SIG-M5 (cell line): ENCODE data around the gene LCN2.
"Not testable (repeated sequence)": the region's sequence is repeated elsewhere in the genome, so short reads cannot be mapped to it uniquely, and the experiment has no call there.

Experiments used
- DNase-seq: peaks from one replicate; lab custom pipeline; 2025; lab: John Stamatoyannopoulos, UW

Gene LCN2

DNA sequence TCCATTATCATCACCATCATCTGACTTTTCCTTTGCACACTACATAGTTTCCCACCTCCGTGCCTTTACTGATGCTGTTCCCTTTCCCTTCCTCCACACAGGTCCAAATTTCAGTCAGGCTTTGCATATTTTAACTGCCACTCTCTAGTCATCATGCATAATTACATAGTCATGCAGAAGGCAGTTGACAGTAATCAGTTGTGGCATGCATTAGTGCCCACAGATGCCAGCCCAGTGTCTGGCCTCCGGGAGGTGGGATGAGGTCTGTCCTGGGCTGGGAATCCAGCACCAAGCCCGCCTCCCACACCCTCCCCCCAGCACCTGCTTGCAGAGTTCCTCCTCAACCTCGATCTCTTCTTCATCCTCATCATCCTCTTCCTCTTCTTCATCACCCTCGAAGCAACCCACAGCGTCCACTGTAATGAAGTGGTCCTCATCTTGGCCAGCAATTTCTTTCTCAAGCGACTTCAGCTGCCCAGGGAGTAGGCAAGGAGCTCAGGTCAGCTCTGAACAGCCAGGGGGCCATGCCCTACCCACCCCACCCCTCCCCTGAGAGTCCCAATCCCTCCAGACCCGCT is 19.6 kb downstream of the LCN2 start:
- DNase-seq, result no peak

DNA sequence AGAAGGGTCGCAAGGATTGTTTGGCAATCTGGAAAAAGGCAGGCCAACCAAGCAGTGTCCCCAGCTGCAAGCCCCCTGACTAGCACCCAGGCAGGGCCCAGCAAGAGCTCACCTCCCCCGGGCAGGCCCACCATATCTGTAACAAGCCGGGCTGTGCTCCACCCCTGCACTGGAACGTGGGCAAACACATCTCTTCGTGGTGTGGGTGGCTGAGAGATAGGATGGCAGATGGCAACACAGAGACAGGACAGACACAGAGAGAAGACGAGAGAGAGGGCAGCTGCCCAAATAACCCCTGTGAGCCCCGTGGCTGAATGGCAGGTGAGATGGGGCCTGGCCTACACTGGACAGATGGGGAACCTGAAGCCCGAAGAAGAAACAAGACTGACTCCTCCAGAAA is 20.2 kb downstream of the LCN2 start:
- DNase-seq, result no peak

DNA sequence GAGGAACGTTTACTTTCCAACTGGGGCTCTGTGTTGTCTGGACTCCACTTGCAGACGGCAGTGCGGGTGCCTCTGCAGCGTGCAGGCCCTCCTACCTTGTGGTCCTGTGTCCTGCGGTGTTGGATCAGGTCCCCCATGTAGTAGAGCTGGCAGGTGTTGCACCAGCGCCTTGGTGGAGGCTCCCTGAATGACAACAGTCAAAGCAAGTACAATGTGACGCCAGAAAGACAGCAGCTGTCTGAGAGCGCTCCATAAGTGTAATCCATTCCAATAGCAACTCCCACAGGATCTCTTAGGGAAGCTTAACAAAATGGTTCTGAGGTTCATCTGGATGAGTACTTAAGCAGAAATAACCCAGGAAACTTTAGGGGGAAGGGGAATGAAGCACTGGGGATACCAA is 20.7 kb downstream of the LCN2 start:
- DNase-seq, result no peak

DNA sequence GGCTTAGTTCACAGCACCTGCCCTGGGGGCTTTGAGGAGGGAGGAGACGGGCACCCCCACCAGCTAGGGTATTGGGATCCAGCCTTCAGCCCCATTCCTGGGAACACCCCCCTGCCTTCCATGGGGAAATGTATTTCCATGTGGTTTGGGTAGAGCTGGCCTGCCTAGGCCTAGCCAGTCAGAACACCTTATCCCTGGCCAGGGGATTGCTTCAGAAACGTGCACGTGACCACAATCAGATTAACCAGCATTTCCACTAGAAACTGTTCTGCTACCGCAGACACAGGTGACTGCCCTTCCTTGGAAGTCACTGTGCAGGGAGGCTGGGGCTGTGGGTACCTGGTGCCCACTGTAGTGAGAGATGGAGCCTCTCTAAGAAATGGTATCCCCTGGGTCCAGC is 24.8 kb downstream of the LCN2 start:
- DNase-seq, result no peak

DNA sequence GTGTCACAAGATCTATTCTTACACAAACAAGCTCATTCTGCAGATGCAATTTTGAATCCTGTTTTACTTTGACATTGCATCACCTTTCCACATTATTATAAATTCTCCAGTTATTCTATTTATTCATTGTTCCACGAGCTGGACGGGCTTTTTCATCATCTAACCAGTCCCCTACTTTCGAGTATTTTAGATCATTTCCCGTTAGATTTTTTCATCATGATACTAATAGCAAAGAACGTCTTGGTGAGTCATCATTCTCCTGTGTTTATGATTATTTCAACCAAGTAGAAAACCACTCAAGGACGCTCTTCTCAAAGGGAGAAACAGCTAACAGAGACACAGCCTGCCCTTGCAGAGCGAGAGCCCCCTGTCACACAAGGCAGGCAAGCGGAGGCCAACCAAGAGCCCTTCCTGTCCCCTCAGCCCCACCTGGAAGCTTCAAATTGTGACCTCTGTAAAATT is 25.9 kb downstream of the LCN2 start:
- DNase-seq, result no peak

DNA sequence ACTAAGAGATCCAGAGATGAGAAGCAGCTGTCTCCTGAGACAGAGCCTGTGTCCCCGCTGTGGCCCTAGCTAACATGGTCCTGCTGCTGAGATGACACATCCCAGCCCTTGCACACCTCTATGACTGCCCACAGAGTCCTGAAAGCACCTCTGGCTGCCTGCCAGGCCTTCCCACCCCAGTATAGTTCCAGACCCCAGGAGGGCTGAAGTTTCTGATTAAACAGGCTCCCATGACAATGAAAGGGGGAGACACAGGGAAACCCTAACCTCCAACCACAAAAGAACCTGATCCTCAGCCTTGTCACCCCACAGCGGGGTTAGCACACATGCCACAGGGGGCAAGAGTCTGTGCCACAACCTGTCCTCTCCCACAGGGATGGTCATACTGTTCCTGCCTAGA is 26.5 kb downstream of the LCN2 start:
- no peak for DNase-seq

DNA sequence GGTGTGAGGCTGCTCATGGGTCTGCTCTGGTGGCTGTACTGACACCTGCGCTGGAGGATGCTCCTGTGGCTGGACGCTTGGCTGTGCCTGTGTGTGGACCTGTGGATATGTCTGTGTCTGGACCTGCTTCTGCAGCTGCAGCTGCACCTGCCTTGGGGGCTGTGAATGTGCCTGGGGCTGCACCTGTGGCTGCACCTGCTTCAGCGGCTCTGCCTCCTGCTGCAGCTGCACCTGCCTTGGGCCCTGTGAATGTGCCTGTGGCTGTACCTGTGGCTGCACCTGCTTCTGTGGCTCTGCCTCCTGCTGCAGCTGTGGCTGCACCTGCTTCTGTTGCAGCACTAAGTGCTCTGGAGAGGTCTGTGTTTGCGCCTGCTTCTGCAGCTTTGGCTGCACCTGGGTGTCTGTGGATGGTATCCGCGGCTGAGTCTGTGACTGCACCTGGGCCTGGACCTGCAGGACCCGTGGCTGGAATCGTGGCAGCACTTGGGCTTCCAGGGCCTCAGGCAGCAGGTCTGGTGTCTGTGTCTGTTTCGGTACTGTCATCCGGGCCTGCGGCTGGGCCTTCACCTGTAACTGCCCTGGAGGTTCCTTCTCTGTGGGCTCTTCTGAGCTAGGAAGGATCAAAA is 29.7 kb downstream of the LCN2 start:
- DNase-seq, result no peak

DNA sequence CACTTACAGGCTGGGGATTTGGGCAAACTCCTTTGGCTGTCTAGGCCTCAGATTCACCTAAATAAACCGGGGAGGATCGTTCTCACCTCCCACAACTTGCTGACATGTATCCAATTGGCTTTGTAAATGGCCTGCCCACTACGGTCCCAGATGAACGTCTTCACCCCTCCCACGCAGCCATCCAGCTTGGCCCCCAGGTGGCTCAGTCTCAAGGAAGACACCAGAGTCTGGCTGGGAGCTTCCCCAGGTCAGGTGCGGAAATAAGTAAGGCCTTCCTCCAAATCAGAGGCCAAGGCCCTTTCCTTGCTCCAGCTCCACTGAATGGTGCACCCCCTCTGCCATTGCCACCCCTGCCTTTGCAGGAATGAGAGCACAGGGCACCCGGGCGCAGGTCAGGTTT is 30.7 kb downstream of the LCN2 start:
- DNase-seq, result no peak

DNA sequence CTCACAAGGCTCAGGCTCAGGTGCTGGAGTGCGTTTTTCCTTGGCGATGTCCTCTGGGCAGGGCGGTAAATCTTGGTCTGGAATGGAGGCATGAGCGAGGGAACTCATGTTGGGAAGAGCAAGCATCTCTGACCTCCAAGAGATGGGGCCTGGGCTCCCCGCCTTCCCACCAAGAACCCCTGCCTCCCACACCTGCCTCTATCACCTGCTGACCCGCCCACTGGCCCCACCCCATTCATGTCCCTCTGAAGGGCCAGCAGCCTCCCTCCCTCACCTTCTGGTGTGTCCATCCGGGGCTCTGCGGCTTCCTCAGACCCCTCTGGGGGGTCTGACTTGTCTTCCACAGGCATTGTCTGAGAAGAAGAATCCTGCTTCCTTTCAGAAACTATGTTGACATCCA is 31.2 kb downstream of the LCN2 start:
- DNase-seq, result no peak

DNA sequence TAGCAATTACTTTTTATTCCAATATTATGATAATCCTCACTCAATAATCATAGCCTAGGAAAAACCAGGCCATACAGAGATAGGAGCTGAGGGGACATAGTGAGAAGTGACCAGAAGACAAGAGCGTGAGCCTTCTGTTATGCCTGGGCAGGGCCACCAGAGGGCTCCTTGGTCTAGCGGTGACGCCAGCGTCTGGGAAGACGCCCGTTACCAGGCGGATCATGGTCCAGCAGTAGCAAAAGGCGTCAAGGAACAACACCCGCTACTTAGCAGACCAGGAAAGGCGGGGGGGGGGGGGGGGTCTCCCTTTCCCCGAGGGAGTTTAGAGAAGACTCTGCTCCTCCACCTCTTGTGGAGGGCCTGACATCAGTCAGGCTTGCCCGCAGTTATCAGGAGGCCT is 32.2 kb downstream of the LCN2 start:
- not testable (repeated sequence) for DNase-seq

DNA sequence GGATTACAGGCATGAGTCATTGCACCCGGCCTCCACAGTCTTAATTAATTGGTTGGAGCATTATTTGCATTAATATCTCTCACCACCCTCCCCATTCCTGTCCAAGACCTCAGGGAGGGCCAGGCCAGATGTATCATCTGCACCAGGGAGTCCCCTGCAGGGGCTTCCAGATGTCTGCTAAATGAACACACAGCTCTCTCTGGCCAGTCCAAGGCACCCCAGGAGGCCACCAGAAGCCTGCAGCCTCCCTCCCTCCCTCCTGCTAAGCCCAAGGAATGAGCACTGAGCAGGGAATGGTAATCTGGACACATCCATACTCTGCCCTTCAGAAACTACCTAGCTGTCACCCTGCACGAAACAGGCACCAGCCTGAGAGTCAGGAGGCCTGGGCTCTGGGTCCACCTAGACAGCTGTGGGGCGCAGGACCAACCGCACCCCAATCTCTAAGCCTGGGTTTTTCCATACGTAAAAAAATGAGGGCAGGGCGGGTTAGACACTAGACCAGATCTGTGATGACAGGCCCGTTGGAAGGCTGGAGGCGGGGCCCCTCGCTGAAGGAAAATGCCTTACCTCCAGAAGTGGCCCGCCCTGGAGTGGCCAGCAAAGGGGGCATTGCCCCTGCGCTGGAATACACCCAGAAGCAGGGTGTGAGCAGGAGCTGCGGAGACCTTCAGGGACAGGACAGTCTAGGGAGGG is 33.8 kb downstream of the LCN2 start:
- DNase-seq, result no peak

DNA sequence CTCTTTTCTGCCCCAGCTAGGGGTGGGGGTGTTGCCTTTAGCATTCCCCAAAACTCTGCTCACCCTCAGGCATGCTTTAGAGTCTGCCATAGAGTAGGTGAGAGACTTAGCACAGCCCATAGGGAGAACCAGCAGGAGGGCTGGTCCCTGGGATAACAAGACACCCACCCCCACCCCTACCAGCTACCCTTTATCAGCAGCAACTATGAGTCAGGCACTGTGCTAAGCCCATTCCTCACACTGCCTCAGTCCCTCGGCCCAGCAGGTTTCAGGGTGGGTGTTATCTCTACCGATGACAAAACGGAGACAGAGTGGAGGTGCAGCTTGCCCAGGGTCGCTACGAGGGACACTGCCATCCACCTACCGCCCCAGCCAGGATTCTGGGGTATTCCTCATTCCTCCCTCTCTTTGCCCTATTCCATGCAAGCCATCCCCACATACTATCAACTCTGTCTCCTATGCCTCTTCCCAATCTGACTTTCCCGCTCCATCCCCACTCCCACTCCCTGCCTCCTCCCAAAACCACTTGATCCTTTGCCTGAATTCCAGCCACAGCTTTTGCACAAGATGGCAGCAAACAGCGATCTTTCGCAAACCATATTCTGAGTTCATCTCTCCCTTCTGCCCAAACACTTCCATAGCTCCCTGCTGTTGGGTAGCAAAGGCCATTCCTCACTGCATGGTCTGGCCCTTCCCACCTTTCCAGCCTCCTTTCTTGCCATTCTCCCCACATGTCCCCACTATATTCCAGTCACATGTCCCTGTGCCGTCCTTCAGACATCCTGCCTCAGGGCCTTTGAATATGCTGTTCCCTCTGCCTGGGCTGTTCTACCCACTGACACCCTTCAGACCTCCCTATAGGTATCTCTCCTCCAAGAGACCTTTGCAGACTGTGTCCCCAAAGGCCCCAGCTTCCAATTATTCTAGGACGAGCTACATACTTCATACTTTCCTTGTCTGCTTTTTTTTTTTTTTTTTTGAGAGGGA is 37.0 kb downstream of the LCN2 start:
- no peak for DNase-seq

DNA sequence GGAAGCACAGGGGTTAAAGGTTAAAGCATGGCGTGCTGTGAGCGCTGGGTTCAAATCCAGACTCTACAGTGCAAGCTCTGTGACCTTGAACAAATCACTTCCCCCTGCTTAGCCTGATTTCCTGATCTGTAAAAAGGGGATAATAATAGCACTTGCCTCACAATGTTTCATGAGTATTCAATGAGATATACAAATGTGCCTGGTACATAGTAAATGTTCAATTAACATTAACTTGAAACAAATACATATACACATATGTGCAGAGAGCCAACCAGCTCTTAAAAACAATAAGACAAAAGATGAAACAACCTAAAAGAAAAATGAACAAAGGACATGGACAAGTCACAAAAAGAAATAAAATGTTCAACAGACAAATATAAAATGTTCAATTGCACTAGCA is 38.1 kb downstream of the LCN2 start:
- no peak for DNase-seq

DNA sequence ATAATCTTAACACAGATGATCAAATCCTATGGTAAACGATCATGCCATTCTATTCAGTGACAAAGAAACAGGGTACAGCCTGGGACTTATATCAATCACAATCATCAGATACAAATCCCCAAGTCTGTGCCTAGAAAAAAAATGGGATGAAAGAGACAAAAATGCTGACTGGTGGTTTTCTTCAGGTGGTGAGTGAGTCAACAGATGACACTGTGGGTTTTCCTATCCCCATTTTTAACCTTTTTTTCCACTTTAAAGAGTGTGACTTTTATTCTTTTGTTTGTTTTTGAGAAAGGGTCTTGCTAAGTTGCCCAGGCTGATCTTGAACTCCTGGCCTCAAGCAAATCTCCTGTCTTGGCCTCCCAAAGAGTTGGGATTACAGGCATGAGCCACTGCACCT is 39.0 kb downstream of the LCN2 start:
- no peak for DNase-seq

DNA sequence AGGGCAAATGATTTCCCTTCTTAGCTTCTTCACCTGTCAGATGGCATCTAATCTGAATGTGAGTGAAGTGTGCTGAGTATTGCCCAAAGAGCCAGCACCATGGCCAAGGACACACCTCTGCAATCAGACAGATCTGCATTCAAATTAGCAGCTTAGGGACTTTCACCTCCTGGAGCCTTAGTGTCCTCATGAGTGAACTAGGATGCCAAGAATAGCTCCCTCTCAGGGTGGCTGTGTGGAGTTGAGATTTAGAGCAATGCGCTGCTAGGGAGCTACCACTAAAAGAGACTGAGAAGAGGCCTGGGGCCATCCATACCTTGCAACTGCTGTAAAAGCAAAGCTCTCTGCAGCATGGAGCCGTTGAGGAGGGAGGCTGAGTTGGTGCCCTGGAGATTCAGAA is 40.8 kb downstream of the LCN2 start:
- no peak for DNase-seq

DNA sequence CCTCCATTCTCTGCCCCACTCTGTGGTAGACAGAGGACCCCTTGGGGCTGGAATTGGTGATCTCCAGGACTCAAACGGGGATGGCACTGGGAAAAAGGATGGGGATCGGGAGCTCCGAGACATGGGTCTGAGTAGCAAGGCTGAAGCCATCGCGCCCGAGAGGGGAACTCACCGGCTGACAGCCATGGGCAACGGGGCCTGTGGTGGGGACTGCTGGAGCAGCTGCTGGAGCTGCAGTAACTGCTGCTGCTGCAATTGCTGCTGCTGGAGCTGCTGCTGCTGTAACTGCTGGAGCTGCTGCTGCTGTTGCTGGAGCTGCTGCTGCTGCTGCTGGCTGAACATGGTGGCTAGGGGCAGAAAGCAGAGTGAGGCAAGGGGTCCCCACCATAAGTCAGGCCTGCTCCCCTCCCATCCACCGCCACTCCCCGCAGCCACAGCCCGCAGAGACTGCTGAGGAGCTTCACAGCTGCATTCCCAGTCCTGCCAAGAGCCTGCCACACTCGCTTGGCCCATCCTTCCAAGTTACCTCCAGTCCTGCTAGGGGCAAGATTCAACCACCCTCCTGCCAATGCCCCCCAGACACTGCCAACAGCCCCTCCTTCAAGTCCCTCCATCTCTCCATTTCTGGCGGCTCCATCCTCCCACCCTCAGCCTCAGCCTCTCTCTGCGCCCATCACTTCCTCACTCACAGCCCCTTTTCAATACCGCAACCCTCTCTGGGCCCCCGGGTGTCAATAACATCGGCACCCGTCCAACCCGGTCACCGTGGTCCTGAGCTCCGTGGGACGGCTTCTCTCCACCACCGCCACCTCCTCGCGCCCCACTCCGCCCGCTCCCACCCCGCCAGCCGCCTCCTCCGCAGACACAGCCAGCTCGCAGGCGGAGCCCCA is 41.5 kb downstream of the LCN2 start:
- DNase-seq, result no peak

DNA sequence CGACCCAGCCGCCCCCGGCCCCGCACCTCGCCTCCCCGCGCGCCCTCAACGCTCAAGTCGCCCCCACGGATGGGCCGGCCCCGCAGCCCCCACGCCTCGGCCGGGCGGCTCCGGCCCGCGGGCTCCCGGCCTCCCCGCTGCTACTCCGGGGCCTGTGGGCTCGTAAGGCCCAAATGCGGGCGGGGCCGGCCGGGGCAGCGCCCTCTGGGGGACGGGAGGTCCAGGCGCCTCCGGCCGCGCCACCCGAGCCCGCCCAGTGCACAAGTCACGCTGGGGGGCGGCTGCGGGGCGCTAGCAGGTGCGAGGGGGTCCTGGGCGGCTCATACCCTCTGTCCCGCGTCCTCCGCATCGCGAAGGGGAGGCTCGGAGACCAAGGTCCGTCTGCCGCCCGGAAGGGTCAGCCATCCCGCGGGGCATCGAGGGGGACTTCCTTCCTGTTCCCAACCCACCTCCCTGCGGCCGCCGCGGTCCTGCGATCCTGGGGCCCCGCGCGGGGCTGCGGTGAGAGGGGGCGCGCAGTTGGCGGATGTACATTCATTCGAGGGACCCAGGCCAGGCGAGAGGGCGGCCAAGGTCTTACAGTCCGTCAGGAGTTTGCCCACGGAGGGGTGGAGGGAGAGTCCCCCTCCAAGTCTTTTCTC is 42.3 kb downstream of the LCN2 start, which contains the start of gene CIZ1:
Gene CIZ1 (minus strand): TSS at position 167 of the 641 bp plus-strand sequence. CDS start 715 bp downstream, outside the sequence.
- DNase-seq, result no peak

DNA sequence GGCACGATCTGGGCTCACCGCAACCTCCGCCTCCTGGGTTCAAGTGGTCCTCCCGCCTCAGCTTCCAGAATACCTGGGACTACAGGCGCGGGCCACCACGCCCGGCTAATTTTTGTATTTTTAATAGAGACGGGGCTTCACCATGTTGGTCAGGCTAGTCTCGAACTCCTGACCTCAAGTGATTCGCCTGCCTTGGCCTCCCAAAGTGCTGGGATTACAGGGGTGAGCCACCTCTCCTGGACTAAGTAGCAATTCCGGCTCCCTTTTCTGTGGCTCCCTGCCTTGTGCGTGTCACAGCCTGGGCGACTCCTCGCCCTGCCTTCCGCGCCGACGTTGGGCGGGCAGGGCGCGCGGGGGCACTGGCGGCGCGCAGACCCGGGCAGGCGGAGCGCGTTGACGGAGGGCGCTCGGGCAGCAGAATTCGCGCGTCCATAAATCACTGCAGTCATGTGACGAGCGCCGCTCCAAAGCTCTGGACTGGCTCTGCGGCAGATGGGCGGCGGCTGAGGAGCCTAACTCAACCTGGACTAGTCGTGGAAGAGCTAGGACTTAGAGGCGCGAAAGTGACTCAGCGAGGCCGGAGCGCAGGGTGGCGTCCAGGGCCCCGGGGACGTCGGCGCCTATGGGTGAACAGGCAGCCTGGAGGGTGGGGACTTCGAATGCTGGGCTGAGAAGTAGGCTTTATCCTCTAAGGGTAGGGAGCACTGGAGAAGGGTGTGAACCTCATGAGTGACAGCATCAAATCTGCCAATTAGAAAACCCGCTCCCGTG is 43.5 kb downstream of the LCN2 start:
- no peak for DNase-seq

DNA sequence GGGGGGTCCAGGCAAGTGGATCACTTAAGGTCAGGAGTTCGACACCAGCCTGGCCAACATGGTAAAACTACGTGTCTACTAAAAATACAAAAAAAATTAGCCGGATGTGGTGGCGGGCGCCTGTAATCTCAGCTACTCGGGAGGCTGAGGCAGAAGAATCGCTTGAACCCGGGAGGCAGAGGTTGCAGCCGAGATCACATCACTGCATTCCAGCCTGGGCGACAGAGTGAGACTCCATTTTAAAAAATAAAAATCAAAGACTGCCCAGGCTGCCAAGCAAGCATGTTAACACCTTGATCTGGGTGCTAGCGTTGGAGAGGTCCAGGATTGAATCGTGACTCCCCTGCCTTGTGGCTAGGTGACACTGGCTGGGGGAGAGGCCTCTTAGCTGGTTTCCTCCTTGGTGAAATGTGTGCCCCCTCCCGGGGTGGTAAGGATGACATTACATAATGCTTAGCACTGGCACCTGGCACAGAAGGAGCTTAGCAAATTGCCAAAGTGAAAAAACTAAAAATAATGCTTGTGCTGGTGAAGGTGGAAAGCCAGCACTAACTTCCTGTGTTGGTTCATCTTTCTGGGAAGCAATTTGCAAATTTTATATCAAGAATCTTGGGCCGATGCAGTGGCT is 44.3 kb downstream of the LCN2 start:
- no peak for DNase-seq
